Thymus (tissue), 11 donors: ENCODE measurements around the gene VWA5A. TPM values are rescaled to one million over a fixed set of nuclear protein-coding genes. Genes with fewer than 3 reads are reported as not detected.

Experiments used
- DNase-seq, 9 donors: peaks; one replicate each; pipeline ENCODE4 v3.0.0-alpha.2; 2013; ENCODE audit warnings: low spot score in 9 of 9, low read depth in 6 of 9, missing footprints in 1 of 9
- H3K27ac ChIP-seq, 2 donors: one replicate each; pipeline ENCODE4 v1.5.1; 2013; ENCODE audit warnings: control low read depth in 1 of 2, low read depth in 1 of 2, low read length in 1 of 2, mild to moderate bottlenecking in 1 of 2, moderate library complexity in 1 of 2
- H3K27me3 ChIP-seq, 2 donors: one replicate each; pipeline ENCODE4 v1.5.1; 2013; ENCODE audit warnings: low read length in 1 of 2; ENCODE audit not compliant: control insufficient read depth in 2 of 2, insufficient read depth in 1 of 2
- H3K36me3 ChIP-seq, 2 donors: one replicate each; pipeline ENCODE4 v1.5.1; 2013; ENCODE audit warnings: low read length in 1 of 2, mild to moderate bottlenecking in 1 of 2, moderate library complexity in 1 of 2; ENCODE audit not compliant: control insufficient read depth in 2 of 2, insufficient read depth in 2 of 2
- H3K4me1 ChIP-seq, 2 donors: one replicate each; pipeline ENCODE4 v1.5.1; 2013; ENCODE audit warnings: low read length in 2 of 2; ENCODE audit not compliant: control insufficient read depth in 2 of 2, insufficient read depth in 2 of 2
- H3K4me3 ChIP-seq, 2 donors: one replicate each; pipeline ENCODE4 v1.5.1; 2013; ENCODE audit warnings: low read length in 2 of 2, control low read depth in 1 of 2, mild to moderate bottlenecking in 1 of 2
- H3K9me3 ChIP-seq, 2 donors: one replicate each; pipeline ENCODE4 v1.5.1; 2013; ENCODE audit warnings: low read length in 1 of 2, mild to moderate bottlenecking in 1 of 2; ENCODE audit not compliant: control insufficient read depth in 2 of 2, insufficient read depth in 1 of 2
- WGBS: extraction: QIAGEN DNeasy Blood & Tissue Kit; methylation state at CpG from one replicate; pipeline ENCODE4 v1.1.7; 2013; 5-methylcytosine and 5-hydroxymethylcytosine counted together
- polyA plus RNA-seq: library from polyadenylated mRNA; stranded (reverse); fragments of 200-250 nt; gene quantifications from one replicate; pipeline ENCODE4 v1.2.3, GENCODE V29; 2013
- total RNA-seq: library from RNA; stranded (reverse); fragments of 120-200 nt; gene quantifications from one replicate; pipeline ENCODE4 v1.2.4, GENCODE V29; 2013
- donor health status: healthy.

Gene VWA5A
- total and polyA plus RNA-seq, 2 donors: 6.0 to 15.8 TPM

GRCh38 chr11:124085997-124086846, 29.0 kb upstream of the VWA5A start:
- 85% methylated on average over 10 of the region's 10 CpGs for WGBS
- DNase-seq: no peak
- H3K27ac ChIP-seq: no peak overlapping the region

GRCh38 chr11:124090996-124091395, 24.3 kb upstream of the VWA5A start:
- DNase-seq: no peak
- H3K4me3 ChIP-seq: no peak overlapping the region
- H3K4me1 ChIP-seq: no peaks in the 10 kb centered on the region

More at GRCh38 chr11:124085997-124086846, 29.0 kb upstream of the VWA5A start:
- no peaks in the 10 kb centered on the region for H3K27me3 ChIP-seq
- no peaks in the 10 kb centered on the region for H3K9me3 ChIP-seq
- no peaks in the 10 kb centered on the region for H3K4me1 ChIP-seq
- no peaks in the 10 kb centered on the region for H3K36me3 ChIP-seq
- no peak overlapping the region for H3K4me3 ChIP-seq

GRCh38 chr11:124093330-124093729, 21.9 kb upstream of the VWA5A start:
- Histone ChIP-seq H3K36me3 (no peaks in the 10 kb centered on the region), H3K9me3 (no peaks in the 10 kb centered on the region), H3K27ac (no peak overlapping the region), H3K4me1 (no peaks in the 10 kb centered on the region), H3K27me3 (no peaks in the 10 kb centered on the region), H3K4me3 (no peak overlapping the region)
- 91% methylated on average over 2 of the region's 2 CpGs for WGBS
- no peak for DNase-seq

More at GRCh38 chr11:124090996-124091395, 24.3 kb upstream of the VWA5A start:
- no peaks in the 10 kb centered on the region for H3K27me3 ChIP-seq
- no peaks in the 10 kb centered on the region for H3K9me3 ChIP-seq
- no peak overlapping the region for H3K27ac ChIP-seq
- no peaks in the 10 kb centered on the region for H3K36me3 ChIP-seq

- DNase-seq: no peak
- Histone ChIP-seq H3K36me3 (no peaks in the 10 kb centered on the region), H3K4me1 (no peaks in the 10 kb centered on the region), H3K4me3 (no peak overlapping the region), H3K27me3 (no peaks in the 10 kb centered on the region), H3K9me3 (no peaks in the 10 kb centered on the region), H3K27ac (no peak overlapping the region)
- 83% methylated on average over 5 of the region's 5 CpGs for WGBS
Measured at GRCh38 chr11:124094731-124095130, 20.5 kb upstream of the VWA5A start.

GRCh38 chr11:124096364-124096763, 18.9 kb upstream of the VWA5A start:
- H3K27ac ChIP-seq: no peak overlapping the region
- WGBS: 94% methylated on average over 5 of the region's 5 CpGs
- no peak overlapping the region for H3K4me3 ChIP-seq
- DNase-seq: no peak
- H3K27me3 ChIP-seq: no peaks in the 10 kb centered on the region
- no peaks in the 10 kb centered on the region for H3K4me1 ChIP-seq
- no peaks in the 10 kb centered on the region for H3K36me3 ChIP-seq
- no peaks in the 10 kb centered on the region for H3K9me3 ChIP-seq

- Histone ChIP-seq H3K36me3 (no peaks in the 10 kb centered on the region), H3K4me3 (no peak overlapping the region), H3K4me1 (no peaks in the 10 kb centered on the region), H3K27me3 (no peaks in the 10 kb centered on the region), H3K9me3 (no peaks in the 10 kb centered on the region), H3K27ac (no peak overlapping the region)
- 96% methylated on average over 2 of the region's 2 CpGs for WGBS
- no peak for DNase-seq
Measured at GRCh38 chr11:124098141-124098540, 17.1 kb upstream of the VWA5A start.

- WGBS: 85% methylated on average over 1 of the region's 1 CpG
- no peak overlapping the region for H3K27ac ChIP-seq
- H3K27me3 ChIP-seq: no peaks in the 10 kb centered on the region
- DNase-seq: no peak
- H3K36me3 ChIP-seq: no peaks in the 10 kb centered on the region
- no peaks in the 10 kb centered on the region for H3K4me1 ChIP-seq
- H3K9me3 ChIP-seq: no peaks in the 10 kb centered on the region
- H3K4me3 ChIP-seq: no peak overlapping the region
Measured at GRCh38 chr11:124101737-124102136, 13.5 kb upstream of the VWA5A start.

- no peaks in the 10 kb centered on the region for H3K4me1 ChIP-seq
- H3K27me3 ChIP-seq: no peaks in the 10 kb centered on the region
- H3K36me3 ChIP-seq: no peaks in the 10 kb centered on the region
- no peak overlapping the region for H3K27ac ChIP-seq
- H3K4me3 ChIP-seq: no peak overlapping the region
- H3K9me3 ChIP-seq: no peaks in the 10 kb centered on the region
- WGBS: 25% methylated on average over 1 of the region's 1 CpG
- DNase-seq: peak in 1 of 9 donors; percentile 6
Measured at GRCh38 chr11:124108156-124108555, 7.1 kb upstream of the VWA5A start.

GRCh38 chr11:124109377-124109776, 5.9 kb upstream of the VWA5A start:
- H3K9me3 ChIP-seq: no peaks in the 10 kb centered on the region
- DNase-seq: no peak
- H3K4me1 ChIP-seq: no peaks in the 10 kb centered on the region
- H3K4me3 ChIP-seq: no peak overlapping the region
- H3K36me3 ChIP-seq: no peaks in the 10 kb centered on the region
- no peak overlapping the region for H3K27ac ChIP-seq
- H3K27me3 ChIP-seq: no peaks in the 10 kb centered on the region
- WGBS: 93% methylated on average over 1 of the region's 1 CpG
